HUES6 (cell line): ENCODE data around the gene GALNTL6.
"Not testable (repeated sequence)": the region's sequence is repeated elsewhere in the genome, so short reads cannot be mapped to it uniquely, and the experiment has no call there.

Experiments
- H3K27ac ChIP-seq: 2 replicates; pipeline ENCODE4 v1.7.0; 2013; ENCODE audit warnings: low read depth, mild to moderate bottlenecking, low read length, inconsistent platforms
- H3K27me3 ChIP-seq: 2 replicates; pipeline ENCODE4 v1.6.1; 2013; ENCODE audit warnings: low read length; ENCODE audit not compliant: control insufficient read depth, insufficient read depth
- H3K36me3 ChIP-seq: 2 replicates; pipeline ENCODE4 v1.6.1; 2013; ENCODE audit warnings: low read length; ENCODE audit not compliant: control insufficient read depth, insufficient read depth
- H3K4me1 ChIP-seq: 2 replicates; pipeline ENCODE4 v1.6.1; 2013; ENCODE audit warnings: low read length; ENCODE audit not compliant: control insufficient read depth, insufficient read depth
- H3K4me3 ChIP-seq: 2 replicates; pipeline ENCODE4 v1.5.1; 2013; ENCODE audit warnings: low read depth, low read length
- H3K9ac ChIP-seq: one replicate; pipeline ENCODE4 v1.6.1; 2013; ENCODE audit warnings: mild to moderate bottlenecking, low read length
- H3K9me3 ChIP-seq: 2 replicates; pipeline ENCODE4 v1.6.1; 2013; ENCODE audit warnings: low read depth, low read length; ENCODE audit not compliant: control insufficient read depth, insufficient read depth

The GALNTL6 gene

GRCh38 chr4:172786039-172786792 is 973.0 kb downstream of the GALNTL6 start:
- H3K4me3 ChIP-seq = no peak overlapping the region
- no peak overlapping the region for H3K9ac ChIP-seq
- H3K27me3 ChIP-seq = no peaks in the 10 kb centered on the region
- no peaks in the 10 kb centered on the region for H3K36me3 ChIP-seq
- H3K4me1 ChIP-seq = no peaks in the 10 kb centered on the region
- no peak overlapping the region for H3K27ac ChIP-seq
- no peaks in the 10 kb centered on the region for H3K9me3 ChIP-seq

- no peaks in the 10 kb centered on the region for H3K4me1 ChIP-seq
- H3K4me3 ChIP-seq = no peak overlapping the region
- H3K9me3 ChIP-seq = no peaks in the 10 kb centered on the region
- H3K36me3 ChIP-seq = no peaks in the 10 kb centered on the region
- no peak overlapping the region for H3K27ac ChIP-seq
- no peaks in the 10 kb centered on the region for H3K27me3 ChIP-seq
- no peak overlapping the region for H3K9ac ChIP-seq
Observed at GRCh38 chr4:172787111-172787510, 973.9 kb downstream of the GALNTL6 start.

DNA sequence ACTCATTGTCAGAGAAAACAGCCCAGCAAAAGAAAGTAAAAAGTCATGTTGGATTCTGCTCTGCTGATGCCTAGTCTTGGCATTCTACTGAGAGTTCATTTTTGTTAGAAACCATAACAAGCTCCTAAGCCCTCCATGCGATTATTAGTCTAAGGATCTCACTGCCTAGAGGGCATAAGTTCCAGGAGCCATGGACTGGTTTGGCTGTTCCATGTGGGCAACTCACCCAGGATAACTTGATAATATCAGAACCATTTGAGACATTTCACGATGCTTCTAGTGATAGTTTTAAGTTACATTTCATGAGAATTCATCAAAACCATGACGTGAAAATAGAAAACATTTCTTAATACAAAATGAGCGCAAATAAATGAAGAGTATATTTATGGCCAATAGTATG is 978.6 kb downstream of the GALNTL6 start:
- H3K9me3 ChIP-seq = no peaks in the 10 kb centered on the region
- no peaks in the 10 kb centered on the region for H3K27me3 ChIP-seq
- no peaks in the 10 kb centered on the region for H3K36me3 ChIP-seq
- no peaks in the 10 kb centered on the region for H3K4me1 ChIP-seq
- H3K27ac ChIP-seq = no peak overlapping the region
- no peak overlapping the region for H3K4me3 ChIP-seq
- no peak overlapping the region for H3K9ac ChIP-seq

DNA sequence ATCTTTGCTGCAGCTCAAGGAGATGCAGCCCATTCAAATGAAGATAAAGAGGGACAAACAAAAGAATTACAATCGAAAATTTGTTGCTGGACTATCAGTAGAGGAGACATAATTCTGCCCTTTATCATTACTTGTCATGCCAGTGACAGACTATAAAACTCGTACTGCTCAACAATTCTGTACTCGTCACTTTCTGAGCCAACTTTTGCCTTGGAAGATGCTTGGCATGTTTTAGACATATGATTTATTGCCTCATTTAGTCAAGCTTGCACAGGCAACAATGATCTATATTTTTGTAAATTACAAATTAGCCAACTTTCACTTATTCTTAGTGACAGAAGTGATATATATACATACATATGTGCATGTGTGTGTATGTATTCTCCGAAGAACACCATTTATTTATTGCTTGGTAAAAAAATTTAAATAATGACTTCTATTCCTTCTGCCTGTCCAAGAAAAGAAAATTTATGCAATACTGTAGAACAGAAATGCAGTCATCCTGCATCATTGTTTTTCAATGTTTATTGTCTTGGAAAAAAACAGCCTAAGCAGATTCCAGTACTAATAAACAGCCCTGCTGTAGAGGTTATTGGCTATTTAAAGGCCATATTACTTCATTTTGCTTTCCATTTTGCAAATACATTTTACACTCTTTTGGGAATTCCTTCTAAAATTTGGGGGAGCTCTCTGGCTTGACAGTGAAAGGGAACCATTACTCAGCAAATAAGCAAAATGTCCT is 980.5 kb downstream of the GALNTL6 start:
- no peaks in the 10 kb centered on the region for H3K9me3 ChIP-seq
- no peaks in the 10 kb centered on the region for H3K36me3 ChIP-seq
- no peak overlapping the region for H3K9ac ChIP-seq
- H3K4me3 ChIP-seq = no peak overlapping the region
- H3K4me1 ChIP-seq = no peaks in the 10 kb centered on the region
- no peak overlapping the region for H3K27ac ChIP-seq
- H3K27me3 ChIP-seq = no peaks in the 10 kb centered on the region

GRCh38 chr4:172794307-172794703 is 981.1 kb downstream of the GALNTL6 start:
- Histone ChIP-seq H3K4me1 (no peaks in the 10 kb centered on the region), H3K36me3 (no peaks in the 10 kb centered on the region), H3K4me3 (no peak overlapping the region), H3K27me3 (no peaks in the 10 kb centered on the region), H3K9ac (no peak overlapping the region), H3K9me3 (no peaks in the 10 kb centered on the region), H3K27ac (no peak overlapping the region)

DNA sequence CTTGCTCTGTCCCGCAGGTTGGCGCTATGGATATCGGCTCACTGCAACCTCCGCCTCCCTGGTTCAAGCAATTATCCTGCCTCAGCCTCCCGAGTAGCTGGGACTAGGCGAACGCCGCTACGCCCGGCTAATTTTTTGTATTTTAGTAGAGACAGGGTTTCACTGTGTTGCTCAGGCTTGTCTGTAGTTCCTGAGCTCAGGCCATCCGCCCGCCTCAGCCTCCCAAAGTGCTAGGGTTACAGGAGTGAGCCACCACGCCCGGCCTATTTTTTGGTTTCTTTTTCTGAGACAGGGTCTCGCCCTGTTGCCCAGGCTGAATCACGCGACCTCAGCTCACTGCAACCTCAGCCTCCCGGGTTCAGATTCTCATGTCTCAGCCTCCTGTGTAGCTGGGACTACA is 984.1 kb downstream of the GALNTL6 start:
- H3K9me3 ChIP-seq, H3K27ac ChIP-seq, H3K4me1 ChIP-seq, H3K27me3 ChIP-seq, H3K9ac ChIP-seq, H3K36me3 ChIP-seq, H3K4me3 ChIP-seq: not testable (repeated sequence)

DNA sequence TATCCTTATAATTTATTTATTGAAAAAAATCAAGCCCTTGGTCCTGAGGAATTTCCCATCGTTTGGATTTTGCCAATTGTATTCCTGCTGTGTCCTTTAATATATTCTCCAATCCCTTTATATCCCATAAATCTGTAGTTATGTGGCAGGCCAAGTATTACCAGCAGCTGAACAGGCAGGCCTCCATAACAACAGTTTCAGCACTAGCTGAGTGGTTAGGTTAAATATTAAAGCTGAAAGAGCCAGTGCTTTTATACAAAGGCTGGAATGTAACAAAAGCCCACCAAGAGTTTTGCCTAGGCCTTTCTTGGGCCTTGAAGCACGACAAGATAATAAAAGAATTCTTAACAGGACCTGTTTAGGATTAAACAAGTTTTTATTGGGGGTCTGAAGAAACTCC is 988.8 kb downstream of the GALNTL6 start:
- Histone ChIP-seq H3K36me3 (no peaks in the 10 kb centered on the region), H3K4me3 (no peak overlapping the region), H3K9ac (no peak overlapping the region)

DNA sequence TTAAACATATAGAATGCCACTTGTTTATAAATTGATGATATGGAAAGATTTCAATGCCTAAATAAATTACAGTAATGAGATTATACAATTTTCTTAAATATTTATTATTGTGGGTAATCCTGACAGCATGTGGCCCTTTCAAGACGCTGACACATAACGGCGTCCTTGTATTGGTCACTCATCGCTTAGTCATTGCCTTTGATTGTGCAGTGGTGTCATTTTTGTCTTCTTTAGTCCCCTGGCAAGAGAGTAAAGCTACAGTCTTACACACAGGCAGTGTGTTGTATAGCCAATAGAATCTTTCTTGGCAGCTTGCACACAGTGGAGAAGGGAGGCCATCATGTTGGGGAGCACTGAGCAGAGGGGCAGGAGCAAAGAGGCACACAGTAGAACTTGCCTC is 993.6 kb downstream of the GALNTL6 start:
- no peaks in the 10 kb centered on the region for H3K9me3 ChIP-seq
- peaks cover 18% of the 10 kb centered on the region for H3K4me1 ChIP-seq
- no peaks in the 10 kb centered on the region for H3K27me3 ChIP-seq
- no peaks in the 10 kb centered on the region for H3K36me3 ChIP-seq
- no peak overlapping the region for H3K27ac ChIP-seq
- no peak overlapping the region for H3K4me3 ChIP-seq
- H3K9ac ChIP-seq = no peak overlapping the region

More for the DNA sequence above, 988.8 kb downstream of the GALNTL6 start:
- H3K27ac ChIP-seq = no peak overlapping the region
- no peaks in the 10 kb centered on the region for H3K27me3 ChIP-seq
- H3K4me1 ChIP-seq = no peaks in the 10 kb centered on the region
- H3K9me3 ChIP-seq = no peaks in the 10 kb centered on the region

- H3K4me3 ChIP-seq = no peak overlapping the region
- H3K4me1 ChIP-seq = peaks cover 18% of the 10 kb centered on the region
- H3K27ac ChIP-seq = no peak overlapping the region
- H3K9me3 ChIP-seq = no peaks in the 10 kb centered on the region
- no peaks in the 10 kb centered on the region for H3K36me3 ChIP-seq
- no peaks in the 10 kb centered on the region for H3K27me3 ChIP-seq
- H3K9ac ChIP-seq = no peak overlapping the region
Observed at GRCh38 chr4:172808196-172808595, 995.0 kb downstream of the GALNTL6 start.

GRCh38 chr4:172809319-172809718 is 996.1 kb downstream of the GALNTL6 start:
- H3K27ac ChIP-seq = no peak overlapping the region
- H3K9me3 ChIP-seq = no peaks in the 10 kb centered on the region
- no peak overlapping the region for H3K9ac ChIP-seq
- no peaks in the 10 kb centered on the region for H3K36me3 ChIP-seq
- H3K4me3 ChIP-seq = peak overlapping the region; percentile 19; the same call in 1 of the 2 replicates
- H3K27me3 ChIP-seq = no peaks in the 10 kb centered on the region
- H3K4me1 ChIP-seq = peaks cover 18% of the 10 kb centered on the region

DNA sequence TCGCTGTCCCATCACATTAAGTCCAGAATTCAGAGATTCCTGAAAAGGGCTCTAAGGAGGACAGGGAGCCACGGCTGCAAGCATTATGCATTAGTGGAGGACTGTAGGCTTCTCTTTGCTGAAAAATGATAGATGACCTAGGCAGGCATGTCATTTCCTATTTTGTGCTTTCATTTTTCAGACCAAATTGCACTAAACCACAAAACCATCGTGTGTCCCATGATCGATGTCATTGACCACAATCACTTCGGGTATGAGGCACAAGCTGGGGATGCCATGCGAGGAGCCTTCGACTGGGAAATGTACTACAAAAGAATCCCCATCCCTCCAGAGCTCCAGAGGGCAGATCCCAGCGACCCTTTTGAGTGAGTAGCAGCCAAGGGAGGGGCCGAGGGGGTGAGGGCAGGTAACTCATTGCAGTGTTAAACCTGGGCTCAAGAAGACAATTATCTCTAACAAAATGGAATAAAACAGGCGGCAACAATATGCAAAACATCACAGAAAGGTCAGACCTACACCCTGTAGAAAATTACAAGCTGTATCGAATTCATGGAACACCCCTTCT is 1000.2 kb downstream of the GALNTL6 start:
- Histone ChIP-seq H3K27me3 (no peaks in the 10 kb centered on the region), H3K9me3 (no peaks in the 10 kb centered on the region), H3K4me1 (peaks cover 18% of the 10 kb centered on the region), H3K36me3 (no peaks in the 10 kb centered on the region), H3K4me3 (no peak overlapping the region), H3K9ac (no peak overlapping the region), H3K27ac (no peak overlapping the region)
